GM18873 (cell line): ENCODE measurements around the gene PCDHA11.
"Not testable (repeated sequence)": the region's sequence is repeated elsewhere in the genome, so short reads cannot be mapped to it uniquely, and the experiment has no call there.

ENCODE experiments used
- ATAC-seq: cut with Tn5 transposase; IDR thresholded peaks from one replicate; pipeline ENCODE4 v1.9.1; 2021; ENCODE audit warnings: mild to moderate bottlenecking, moderate library complexity, moderate number of reproducible peaks; ENCODE audit not compliant: unreplicated experiment, low FRiP score

The PCDHA11 gene

DNA sequence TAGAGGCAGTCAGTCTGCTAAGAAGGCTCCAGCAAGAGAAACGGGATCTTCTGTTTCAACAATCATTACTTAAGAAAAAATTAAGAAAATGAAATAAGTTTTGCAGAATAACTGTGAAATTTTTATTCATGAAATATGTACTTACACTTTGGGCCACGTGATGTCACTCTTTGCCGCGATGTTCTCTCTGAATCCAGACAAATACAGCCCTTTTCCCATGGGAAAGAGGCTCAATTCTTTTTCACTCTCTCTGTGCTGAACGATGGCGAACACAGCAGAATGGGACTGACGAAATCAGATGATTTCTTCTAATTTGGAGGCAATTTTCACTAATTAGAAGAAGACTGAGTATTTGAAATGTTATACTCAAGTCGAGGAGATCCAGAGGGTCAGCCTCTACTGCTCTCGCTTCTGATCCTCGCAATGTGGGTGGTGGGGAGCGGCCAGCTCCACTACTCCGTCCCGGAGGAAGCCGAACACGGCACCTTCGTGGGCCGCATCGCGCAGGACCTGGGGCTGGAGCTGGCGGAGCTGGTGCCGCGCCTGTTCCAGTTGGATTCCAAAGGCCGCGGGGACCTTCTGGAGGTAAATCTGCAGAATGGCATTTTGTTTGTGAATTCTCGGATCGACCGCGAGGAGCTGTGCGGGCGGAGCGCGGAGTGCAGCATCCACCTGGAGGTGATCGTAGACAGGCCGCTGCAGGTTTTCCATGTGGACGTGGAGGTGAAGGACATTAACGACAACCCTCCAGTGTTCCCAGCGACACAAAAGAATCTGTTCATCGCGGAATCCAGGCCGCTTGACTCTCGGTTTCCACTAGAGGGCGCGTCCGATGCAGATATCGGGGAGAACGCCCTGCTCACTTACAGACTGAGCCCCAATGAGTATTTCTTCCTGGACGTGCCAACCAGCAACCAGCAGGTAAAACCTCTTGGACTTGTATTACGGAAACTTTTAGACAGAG, 20.3 kb upstream of the PCDHA11 start, which contains the start of gene PCDHA9:
Gene PCDHA9 (plus strand): TSS at position 244 of the 964 bp plus-strand sequence. CDS start 114 bp downstream, at position 358.
- not testable (repeated sequence) for ATAC-seq

DNA sequence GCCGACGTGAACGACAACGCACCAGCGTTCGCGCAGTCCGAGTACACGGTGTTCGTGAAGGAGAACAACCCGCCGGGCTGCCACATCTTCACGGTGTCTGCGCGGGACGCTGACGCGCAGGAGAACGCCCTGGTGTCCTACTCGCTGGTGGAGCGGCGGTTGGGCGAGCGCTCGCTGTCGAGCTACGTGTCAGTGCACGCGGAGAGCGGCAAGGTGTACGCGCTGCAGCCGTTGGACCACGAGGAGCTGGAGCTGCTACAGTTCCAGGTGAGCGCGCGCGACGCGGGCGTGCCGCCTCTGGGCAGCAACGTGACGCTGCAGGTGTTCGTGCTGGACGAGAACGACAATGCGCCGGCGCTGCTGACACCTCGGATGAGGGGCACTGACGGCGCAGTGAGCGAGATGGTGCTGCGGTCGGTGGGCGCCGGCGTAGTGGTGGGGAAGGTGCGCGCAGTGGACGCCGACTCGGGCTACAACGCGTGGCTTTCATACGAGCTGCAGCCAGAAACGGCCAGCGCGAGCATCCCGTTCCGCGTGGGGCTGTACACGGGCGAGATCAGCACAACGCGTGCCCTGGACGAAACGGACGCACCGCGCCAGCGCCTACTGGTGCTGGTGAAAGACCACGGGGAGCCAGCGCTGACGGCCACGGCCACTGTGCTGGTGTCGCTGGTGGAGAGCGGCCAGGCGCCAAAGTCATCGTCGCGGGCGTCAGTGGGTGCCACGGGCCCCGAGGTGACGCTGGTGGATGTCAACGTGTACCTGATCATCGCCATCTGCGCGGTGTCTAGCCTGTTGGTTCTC, 18.7 kb upstream of the PCDHA11 start:
- ATAC-seq: not testable (repeated sequence)

DNA sequence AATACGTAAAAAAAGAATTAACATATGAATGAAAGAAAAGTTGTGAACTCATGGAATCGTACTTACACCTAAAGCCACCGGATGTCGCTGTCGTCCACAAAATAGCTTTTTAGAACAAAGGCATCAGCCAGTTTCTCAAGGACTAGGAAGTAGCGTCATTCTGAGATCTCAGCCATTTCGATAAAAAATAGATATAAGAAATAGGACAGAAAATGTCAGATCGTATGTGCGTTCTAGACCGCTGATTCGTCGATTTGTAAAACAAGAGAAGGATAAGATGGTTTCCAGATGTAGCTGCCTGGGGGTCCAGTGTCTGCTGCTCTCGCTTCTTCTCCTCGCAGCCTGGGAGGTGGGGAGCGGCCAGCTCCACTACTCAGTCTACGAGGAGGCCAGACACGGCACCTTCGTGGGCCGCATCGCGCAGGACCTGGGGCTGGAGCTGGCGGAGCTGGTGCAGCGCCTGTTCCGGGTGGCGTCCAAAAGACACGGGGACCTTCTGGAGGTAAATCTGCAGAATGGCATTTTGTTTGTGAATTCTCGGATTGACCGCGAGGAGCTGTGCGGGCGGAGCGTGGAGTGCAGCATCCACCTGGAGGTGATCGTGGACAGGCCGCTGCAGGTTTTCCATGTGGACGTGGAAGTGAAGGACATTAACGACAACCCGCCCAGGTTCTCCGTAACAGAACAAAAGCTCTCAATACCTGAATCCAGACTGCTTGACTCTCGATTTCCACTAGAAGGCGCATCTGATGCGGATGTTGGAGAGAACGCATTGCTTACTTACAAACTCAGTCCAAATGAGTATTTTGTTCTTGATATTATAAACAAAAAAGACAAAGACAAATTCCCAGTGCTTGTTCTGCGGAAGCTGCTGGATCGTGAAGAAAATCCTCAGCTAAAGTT, 12.7 kb upstream of the PCDHA11 start, which contains the start of gene PCDHA10:
Gene PCDHA10 (plus strand): TSS at position 126 of the 903 bp plus-strand sequence. CDS start 152 bp downstream, at position 278.
- ATAC-seq: no peak

DNA sequence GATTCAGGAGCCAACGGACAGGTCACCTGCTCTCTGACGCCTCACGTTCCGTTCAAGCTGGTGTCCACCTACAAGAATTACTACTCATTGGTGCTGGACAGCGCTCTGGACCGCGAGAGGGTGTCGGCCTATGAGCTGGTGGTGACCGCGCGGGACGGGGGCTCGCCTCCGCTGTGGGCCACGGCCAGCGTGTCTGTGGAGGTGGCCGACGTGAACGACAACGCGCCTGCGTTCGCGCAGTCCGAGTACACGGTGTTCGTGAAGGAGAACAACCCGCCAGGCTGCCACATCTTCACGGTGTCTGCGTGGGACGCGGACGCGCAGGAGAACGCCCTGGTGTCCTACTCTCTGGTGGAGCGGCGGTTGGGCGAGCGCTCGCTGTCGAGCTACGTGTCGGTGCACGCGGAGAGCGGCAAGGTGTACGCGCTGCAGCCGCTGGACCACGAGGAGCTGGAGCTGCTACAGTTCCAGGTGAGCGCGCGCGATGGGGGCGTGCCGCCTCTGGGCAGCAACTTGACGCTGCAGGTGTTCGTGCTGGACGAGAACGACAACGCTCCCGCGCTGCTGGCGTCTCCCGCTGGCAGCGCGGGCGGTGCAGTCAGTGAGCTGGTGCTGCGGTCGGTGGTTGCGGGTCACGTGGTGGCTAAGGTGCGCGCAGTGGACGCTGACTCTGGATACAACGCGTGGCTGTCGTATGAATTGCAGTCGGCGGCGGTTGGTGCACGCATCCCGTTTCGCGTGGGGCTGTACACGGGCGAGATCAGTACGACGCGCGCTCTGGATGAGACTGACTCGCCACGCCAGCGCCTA, 11.4 kb upstream of the PCDHA11 start:
- ATAC-seq: no peak

DNA sequence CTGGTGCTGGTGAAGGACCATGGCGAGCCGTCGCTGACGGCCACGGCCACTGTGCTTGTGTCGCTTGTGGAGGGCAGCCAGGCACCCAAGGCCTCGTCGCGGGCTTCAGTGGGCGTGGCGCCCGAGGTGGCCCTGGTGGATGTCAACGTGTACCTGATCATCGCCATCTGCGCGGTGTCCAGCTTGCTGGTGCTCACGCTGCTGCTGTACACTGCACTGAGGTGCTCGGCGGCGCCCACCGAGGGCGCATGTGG, 10.8 kb upstream of the PCDHA11 start:
- ATAC-seq: no peak

DNA sequence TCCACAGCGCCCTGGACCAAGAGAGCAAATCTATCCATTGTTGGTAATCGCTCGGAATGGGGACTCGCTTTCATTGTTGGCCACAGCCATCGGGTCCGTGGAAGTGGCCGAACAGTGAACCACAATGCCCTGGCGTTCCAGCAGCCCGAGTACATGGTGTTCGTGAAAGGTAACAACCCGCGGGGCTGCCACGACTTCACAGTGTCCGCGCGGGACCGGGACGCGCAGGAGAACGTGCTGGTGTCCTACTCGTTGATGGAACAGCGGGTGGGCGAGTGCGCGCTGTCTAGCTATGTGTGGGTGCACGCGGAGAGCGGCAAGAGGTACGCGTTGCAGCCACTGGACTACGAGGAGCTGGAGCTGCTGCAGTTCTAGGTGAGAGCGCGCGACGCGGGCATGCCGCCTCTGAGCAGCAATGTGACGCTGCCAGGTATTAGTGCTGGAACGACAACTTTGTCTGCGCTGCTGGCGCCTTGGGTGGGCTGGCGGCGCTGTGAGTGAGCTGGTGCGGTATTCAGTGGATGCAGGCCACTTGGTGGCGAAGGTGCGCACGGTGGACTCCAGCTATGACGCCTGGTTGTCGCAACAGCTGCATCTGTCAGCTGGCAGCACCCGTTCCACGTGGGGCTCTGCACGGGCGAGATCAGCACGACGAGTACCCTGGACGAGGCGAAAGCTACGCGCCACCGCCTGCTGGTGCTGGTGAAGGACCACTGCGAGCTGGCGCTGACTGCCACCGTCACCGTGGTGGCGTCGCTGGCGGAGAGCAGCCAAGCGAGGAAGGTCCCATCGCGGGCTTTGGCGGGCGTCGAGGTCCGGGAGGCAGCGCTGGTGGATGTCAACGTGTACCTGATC, 6.1 kb upstream of the PCDHA11 start:
- no peak for ATAC-seq

DNA sequence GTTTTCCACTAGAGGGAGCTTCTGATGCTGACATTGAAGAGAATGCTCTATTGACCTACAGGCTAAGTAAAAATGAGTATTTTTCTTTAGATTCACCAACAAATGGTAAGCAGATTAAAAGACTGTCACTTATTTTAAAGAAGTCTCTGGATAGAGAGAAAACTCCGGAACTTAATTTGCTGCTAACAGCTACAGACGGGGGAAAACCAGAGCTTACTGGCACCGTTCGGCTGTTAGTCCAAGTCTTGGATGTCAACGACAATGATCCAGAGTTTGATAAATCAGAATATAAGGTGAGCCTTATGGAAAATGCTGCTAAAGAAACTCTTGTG, 764 bp downstream of the PCDHA11 start:
- no peak for ATAC-seq

DNA sequence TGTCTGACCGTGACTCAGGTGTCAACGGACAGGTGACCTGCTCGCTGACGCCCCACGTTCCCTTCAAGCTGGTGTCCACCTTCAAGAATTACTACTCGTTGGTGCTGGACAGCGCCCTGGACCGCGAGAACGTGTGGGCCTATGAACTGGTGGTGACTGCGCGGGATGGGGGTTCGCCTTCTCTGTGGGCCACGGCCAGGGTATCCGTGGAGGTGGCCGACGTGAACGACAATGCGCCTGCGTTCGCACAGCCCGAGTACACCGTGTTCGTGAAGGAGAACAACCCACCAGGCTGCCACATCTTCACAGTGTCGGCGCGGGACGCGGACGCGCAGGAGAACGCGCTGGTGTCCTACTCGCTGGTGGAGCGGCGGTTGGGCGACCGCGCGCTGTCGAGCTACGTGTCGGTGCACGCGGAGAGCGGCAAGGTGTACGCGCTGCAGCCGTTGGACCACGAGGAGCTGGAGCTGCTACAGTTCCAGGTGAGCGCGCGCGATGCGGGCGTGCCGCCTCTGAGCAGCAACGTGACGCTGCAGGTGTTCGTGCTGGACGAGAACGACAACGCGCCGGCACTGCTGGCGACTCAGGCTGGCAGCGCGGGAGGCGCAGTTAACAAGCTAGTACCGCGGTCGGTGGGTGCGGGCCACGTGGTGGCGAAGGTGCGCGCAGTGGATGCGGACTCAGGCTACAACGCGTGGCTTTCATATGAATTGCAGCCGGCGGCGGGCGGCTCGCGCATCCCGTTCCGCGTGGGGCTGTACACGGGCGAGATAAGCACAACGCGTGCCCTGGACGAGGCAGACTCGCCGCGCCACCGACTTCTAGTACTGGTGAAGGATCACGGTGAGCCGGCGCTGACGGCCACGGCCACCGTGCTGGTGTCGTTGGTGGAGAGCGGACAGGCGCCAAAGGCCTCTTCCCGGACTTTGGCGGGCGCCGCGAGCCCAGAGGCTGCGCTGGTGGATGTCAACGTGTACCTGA, 1.8 kb downstream of the PCDHA11 start:
- ATAC-seq: no peak

DNA sequence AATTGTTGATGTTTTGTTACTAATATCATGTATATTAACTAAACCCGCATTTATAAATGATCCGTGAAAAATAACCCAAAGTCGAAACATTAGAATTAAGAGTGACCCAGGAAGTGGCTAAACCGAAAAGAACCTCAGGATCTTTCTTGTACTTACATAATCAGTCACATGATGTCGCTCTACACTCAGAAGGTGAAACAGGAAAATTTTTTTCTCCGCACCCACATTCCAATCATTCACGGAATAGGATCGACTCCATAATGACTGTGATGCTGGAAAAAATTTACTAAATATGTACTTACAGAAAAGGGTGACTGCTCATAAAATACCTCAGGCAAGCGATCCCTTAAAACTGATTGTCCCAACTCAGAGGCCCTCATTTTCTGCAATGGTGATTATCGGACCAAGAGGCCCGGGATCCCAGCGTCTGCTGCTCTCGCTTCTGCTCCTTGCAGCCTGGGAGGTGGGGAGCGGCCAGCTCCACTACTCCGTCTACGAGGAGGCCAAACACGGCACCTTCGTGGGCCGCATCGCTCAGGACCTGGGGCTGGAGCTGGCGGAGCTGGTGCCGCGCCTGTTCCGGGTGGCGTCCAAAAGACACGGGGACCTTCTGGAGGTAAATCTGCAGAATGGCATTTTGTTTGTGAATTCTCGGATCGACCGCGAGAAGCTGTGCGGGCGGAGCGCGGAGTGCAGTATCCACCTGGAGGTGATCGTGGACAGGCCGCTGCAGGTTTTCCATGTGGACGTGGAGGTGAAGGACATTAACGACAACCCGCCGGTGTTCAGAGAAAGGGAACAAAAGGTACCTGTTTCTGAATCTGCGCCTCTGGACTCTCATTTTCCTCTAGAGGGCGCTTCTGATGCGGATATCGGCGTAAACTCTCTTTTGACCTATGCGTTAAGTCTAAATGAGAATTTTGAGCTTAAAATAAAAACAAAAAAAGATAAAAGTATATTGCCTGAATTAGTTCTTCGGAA, 6.6 kb downstream of the PCDHA11 start, which contains the start of gene PCDHA12:
Gene PCDHA12 (plus strand): TSS at position 224 of the 981 bp plus-strand sequence. CDS start 165 bp downstream, at position 389.
- no peak for ATAC-seq

DNA sequence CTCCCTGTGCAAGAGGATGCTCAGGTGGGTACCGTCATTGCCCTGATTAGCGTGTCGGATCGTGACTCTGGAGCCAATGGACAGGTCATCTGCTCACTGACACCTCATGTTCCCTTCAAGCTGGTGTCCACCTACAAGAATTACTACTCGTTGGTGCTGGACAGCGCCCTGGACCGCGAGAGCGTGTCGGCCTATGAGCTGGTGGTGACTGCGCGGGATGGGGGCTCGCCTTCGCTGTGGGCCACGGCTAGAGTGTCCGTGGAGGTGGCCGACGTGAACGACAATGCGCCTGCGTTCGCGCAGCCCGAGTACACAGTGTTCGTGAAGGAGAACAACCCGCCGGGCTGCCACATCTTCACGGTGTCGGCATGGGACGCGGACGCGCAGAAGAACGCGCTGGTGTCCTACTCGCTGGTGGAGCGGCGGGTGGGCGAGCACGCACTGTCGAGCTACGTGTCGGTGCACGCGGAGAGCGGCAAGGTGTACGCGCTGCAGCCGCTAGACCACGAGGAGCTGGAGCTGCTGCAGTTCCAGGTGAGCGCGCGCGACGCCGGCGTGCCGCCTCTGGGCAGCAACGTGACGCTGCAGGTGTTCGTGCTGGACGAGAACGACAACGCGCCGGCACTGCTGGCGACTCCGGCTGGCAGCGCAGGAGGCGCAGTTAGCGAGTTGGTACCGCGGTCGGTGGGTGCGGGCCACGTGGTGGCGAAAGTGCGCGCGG, 7.9 kb downstream of the PCDHA11 start:
- not testable (repeated sequence) for ATAC-seq

DNA sequence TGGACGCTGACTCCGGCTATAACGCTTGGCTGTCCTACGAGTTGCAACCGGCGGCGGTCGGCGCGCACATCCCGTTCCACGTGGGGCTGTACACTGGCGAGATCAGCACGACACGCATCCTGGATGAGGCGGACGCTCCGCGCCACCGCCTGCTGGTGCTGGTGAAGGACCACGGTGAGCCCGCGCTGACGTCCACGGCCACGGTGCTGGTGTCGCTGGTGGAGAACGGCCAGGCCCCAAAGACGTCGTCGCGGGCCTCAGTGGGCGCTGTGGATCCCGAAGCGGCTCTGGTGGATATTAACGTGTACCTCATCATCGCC, 8.5 kb downstream of the PCDHA11 start:
- no peak for ATAC-seq

DNA sequence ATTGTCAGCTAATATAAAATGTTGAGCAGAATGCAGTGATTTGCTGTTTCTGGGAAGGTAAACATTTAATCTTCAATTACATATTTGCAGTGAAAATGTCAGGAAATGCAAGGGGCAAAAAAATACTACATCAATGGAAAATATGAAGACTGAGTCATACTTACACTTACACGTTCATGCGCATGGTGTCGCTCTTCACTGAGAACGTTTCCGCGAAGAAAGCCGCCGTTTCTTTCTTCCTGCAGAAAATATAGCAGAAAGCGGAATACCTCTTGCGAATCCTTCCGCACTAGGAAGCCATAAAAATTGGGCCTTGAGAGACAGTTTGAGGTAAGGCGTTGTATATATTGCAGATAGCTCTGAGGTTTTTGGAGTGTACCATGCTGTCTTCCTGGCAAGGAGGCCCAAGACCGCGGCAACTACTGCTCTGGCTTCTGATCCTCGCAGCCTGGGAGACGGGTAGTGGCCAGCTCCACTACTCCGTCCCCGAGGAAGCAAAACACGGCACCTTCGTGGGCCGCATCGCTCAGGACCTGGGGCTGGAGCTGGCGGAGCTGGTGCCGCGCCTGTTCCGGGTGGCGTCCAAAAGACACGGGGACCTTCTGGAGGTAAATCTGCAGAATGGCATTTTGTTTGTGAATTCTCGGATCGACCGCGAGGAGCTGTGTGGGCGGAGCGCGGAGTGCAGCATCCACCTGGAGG, 13.3 kb downstream of the PCDHA11 start, which contains the start of gene PCDHA13:
Gene PCDHA13 (plus strand): TSS at position 236 of the 702 bp plus-strand sequence. CDS start 145 bp downstream, at position 381.
- no peak for ATAC-seq

DNA sequence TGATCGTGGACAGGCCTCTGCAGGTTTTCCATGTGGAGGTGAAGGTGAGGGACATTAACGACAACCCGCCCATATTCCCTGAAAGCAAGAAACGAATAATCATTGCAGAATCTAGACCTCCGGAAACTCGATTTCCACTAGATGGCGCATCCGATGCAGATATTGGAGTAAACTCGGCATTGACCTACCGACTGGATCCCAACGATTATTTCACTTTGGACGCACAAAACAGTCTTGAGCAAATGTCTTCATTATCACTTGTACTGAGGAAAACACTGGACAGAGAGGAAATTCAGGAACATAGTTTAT, 13.8 kb downstream of the PCDHA11 start:
- ATAC-seq: no peak

DNA sequence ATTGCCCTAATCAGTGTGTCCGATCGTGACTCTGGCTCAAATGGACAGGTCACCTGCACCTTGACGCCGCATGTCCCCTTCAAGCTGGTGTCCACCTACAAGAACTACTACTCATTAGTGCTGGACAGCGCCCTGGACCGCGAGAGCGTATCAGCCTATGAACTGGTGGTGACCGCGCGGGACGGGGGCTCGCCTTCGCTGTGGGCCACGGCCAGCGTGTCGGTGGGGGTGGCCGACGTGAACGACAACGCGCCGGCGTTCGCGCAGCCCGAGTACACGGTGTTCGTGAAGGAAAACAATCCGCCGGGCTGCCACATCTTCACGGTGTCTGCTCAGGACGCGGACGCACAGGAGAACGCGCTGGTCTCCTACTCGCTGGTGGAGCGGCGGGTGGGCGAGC, 14.6 kb downstream of the PCDHA11 start:
- no peak for ATAC-seq
